ENCODE results near the gene CDC42. TPM values are rescaled to one million over a fixed set of nuclear protein-coding genes. Genes with fewer than 3 reads are reported as not detected.
A peak's percentile ranks its signal among the peaks of the same experiment; 100 is the strongest.

CDC42 gene
- total and polyA plus RNA-seq, 9 of the 15 experiments (the other 6 are each of a cell fraction or from before 2014, with no cell fraction given) = 186 to 398 (median 325) TPM

- BruUV-seq (replicated peaks) = no TSS peak
- peaks cover 25% of the 10 kb centered on the region for H4K20me1 ChIP-seq (replicated peaks; ENCODE audit: control insufficient read depth, insufficient read depth, low read length)
- no peak overlapping the region for H3K4me3 ChIP-seq
- H3K27me3 ChIP-seq (ENCODE audit: control insufficient read depth in 2 of 2, insufficient read depth in 2 of 2, low read length in 2 of 2) = peaks cover 0 to 28% of the 10 kb centered on the region in 2 experiments; a peak in 3 of 5 replicates
- in situ Hi-C loops (cut with MboI) (no loop called here), intact Hi-C loops (cut with micrococcal nuclease) (no loop called here)
- peak overlapping the region in 1 of 2 experiments; percentile 72; a peak in 1 of 4 replicates for H3K9ac ChIP-seq (ENCODE audit: insufficient read depth in 1 of 2, low read depth in 2 of 2, low read length in 2 of 2)
- no peak overlapping the region for H2AFZ ChIP-seq (ENCODE audit: low read depth, low read length)
- FAIRE-seq (no peak), DNase-seq (ENCODE audit: extremely low read depth in 1 of 4, low spot score in 3 of 4) (no peak), ATAC-seq (no peak)
- WGBS (ENCODE audit: insufficient coverage, low coverage, missing lambda C conversion rate) = 29% methylated on average over 12 of the region's 12 CpGs
- H3K9me3 ChIP-seq (replicated peaks; ENCODE audit: control insufficient read depth, insufficient read depth, low read depth, low read length) = no peaks in the 10 kb centered on the region
- no peak overlapping the region for H3K27ac ChIP-seq (ENCODE audit: extremely low read depth, low read depth, low read length)
- no peaks in the 10 kb centered on the region for H3K9me1 ChIP-seq (ENCODE audit: control insufficient read depth, insufficient read depth, low read length)
- POLR2A ChIA-PET = no interaction called here
- TF ChIP-seq KAT8 (IDR thresholded peaks at IDR 0.05; ENCODE audit: low read depth) (no peak), ZNF57 (CRISPR knock-in tag; IDR thresholded peaks at IDR 0.05) (no peak), ZBTB12 (CRISPR knock-in tag; IDR thresholded peaks at IDR 0.05) (no peak), TAL1 (IDR thresholded peaks at IDR 0.05) (no peak), HDGF (IDR thresholded peaks at IDR 0.05) (no peak)
- H3K36me3 ChIP-seq (ENCODE audit: control insufficient read depth, insufficient read depth, low read length) = no peaks in the 10 kb centered on the region
- CTCF ChIA-PET (ENCODE audit: low intra/inter-chr PET ratio) = no interaction called here
- H3K4me1 ChIP-seq (replicated peaks in 1 of 2; ENCODE audit: control insufficient read depth in 2 of 2, insufficient read depth in 2 of 2, low read length in 2 of 2) = peaks cover 8 to 25% of the 10 kb centered on the region in 2 experiments
- H3K79me2 ChIP-seq (ENCODE audit: control insufficient read depth, insufficient read depth, low read length) = no peaks in the 10 kb centered on the region
- H3K4me2 ChIP-seq (ENCODE audit: insufficient read depth, low read length) = no peak overlapping the region
Observed at GRCh38 chr1:22126531-22126930, 74.0 kb downstream of the CDC42 start.

- peak overlapping the region in 1 of 2 experiments; percentile 47; a peak in 1 of 4 replicates for H3K9ac ChIP-seq (ENCODE audit: insufficient read depth in 1 of 2, low read depth in 2 of 2, low read length in 2 of 2)
- FAIRE-seq = no peak
- ChIA-PET CTCF (ENCODE audit: low intra/inter-chr PET ratio) (interaction anchor here (0.7 kb wide), 1 partner anchor 512 kb away, joined by 3 read pairs; no protein-coding TSS in a partner anchor), POLR2A (no interaction called here)
- ATAC-seq = no peak
- H4K20me1 ChIP-seq (replicated peaks; ENCODE audit: control insufficient read depth, insufficient read depth, low read length) = peaks cover 30% of the 10 kb centered on the region
- in situ Hi-C loops (cut with MboI) (no loop called here), intact Hi-C loops (cut with micrococcal nuclease) (no loop called here)
- H3K9me1 ChIP-seq (ENCODE audit: control insufficient read depth, insufficient read depth, low read length) = no peaks in the 10 kb centered on the region
- H3K4me1 ChIP-seq (replicated peaks in 1 of 2; ENCODE audit: control insufficient read depth in 2 of 2, insufficient read depth in 2 of 2, low read length in 2 of 2) = peaks cover under 1 to 25% of the 10 kb centered on the region in 2 experiments; a peak in 4 of 5 replicates
- no peak overlapping the region for H3K4me3 ChIP-seq
- H2AFZ ChIP-seq (ENCODE audit: low read depth, low read length) = no peak overlapping the region
- no TSS peak for BruUV-seq (replicated peaks)
- peaks cover 0 to 28% of the 10 kb centered on the region in 2 experiments; a peak in 3 of 5 replicates for H3K27me3 ChIP-seq (ENCODE audit: control insufficient read depth in 2 of 2, insufficient read depth in 2 of 2, low read length in 2 of 2)
- no peaks in the 10 kb centered on the region for H3K79me2 ChIP-seq (ENCODE audit: control insufficient read depth, insufficient read depth, low read length)
- no peaks in the 10 kb centered on the region for H3K9me3 ChIP-seq (replicated peaks; ENCODE audit: control insufficient read depth, insufficient read depth, low read depth, low read length)
- H3K36me3 ChIP-seq (ENCODE audit: control insufficient read depth, insufficient read depth, low read length) = no peaks in the 10 kb centered on the region
- no peak overlapping the region for H3K27ac ChIP-seq (ENCODE audit: extremely low read depth, low read depth, low read length)
- 14% methylated on average over 6 of the region's 6 CpGs for WGBS (ENCODE audit: insufficient coverage, low coverage, missing lambda C conversion rate)
- no peak overlapping the region for H3K4me2 ChIP-seq (ENCODE audit: insufficient read depth, low read length)
- no peak for DNase-seq (ENCODE audit: extremely low read depth in 1 of 4, low spot score in 3 of 4)
- no peak for TF ChIP-seq RAD51 (IDR thresholded peaks at IDR 0.05; ENCODE audit: borderline replicate concordance, low read depth)
- TF ChIP-seq XRCC3 (IDR thresholded peaks at IDR 0.05) = no peak
- no peak for TF ChIP-seq ADNP (tag; IDR thresholded peaks at IDR 0.05)
- no peak for TF ChIP-seq MIER1 (IDR thresholded peaks at IDR 0.05; ENCODE audit: low read depth)
- no peak for TF ChIP-seq HMGN3 (IDR thresholded peaks at IDR 0.05; ENCODE audit: borderline replicate concordance, extremely low read depth, insufficient read length, low read depth, low read length)
- TF ChIP-seq NFIX (CRISPR knock-in tag; IDR thresholded peaks at IDR 0.05; ENCODE audit: low read depth) = no peak
- no peak for TF ChIP-seq CHAMP1 (IDR thresholded peaks at IDR 0.05)
- TF ChIP-seq ARNT (IDR thresholded peaks at IDR 0.05) = no peak
- no peak for TF ChIP-seq TCF7 (IDR thresholded peaks at IDR 0.05; ENCODE audit: borderline replicate concordance)
- no peak for TF ChIP-seq TCF7L2 (IDR thresholded peaks at IDR 0.05; ENCODE audit: low read depth, low read length)
- TF ChIP-seq BCL6 (CRISPR knock-in tag; IDR thresholded peaks at IDR 0.05) = no peak
Observed at GRCh38 chr1:22127248-22127647, 74.7 kb downstream of the CDC42 start.
